Mesendoderm (in vitro differentiated cells): ENCODE results near the gene TADA2A.

Experiments used
- DNase-seq: peaks from one replicate; pipeline ENCODE4 v3.0.0; 2013
- H2AK5ac ChIP-seq: 2 replicates; pipeline ENCODE4 v1.6.1; 2013; ENCODE audit warnings: low read length, inconsistent platforms
- H2BK120ac ChIP-seq: 2 replicates; pipeline ENCODE4 v1.6.1; 2013; ENCODE audit warnings: low read depth, mild to moderate bottlenecking, low read length, moderate library complexity, mixed read lengths
- H2BK15ac ChIP-seq: replicated peaks from 2 replicates; pipeline ENCODE4 v1.6.1; 2013; ENCODE audit warnings: low read depth, mild to moderate bottlenecking, moderate library complexity
- H2BK5ac ChIP-seq: 2 replicates; pipeline ENCODE4 v1.6.1; 2013; ENCODE audit warnings: low read length, inconsistent platforms
- H3K18ac ChIP-seq: 2 replicates; pipeline ENCODE4 v1.6.1; 2013; ENCODE audit warnings: mild to moderate bottlenecking, low read length, mixed read lengths
- H3K23ac ChIP-seq: one replicate; pipeline ENCODE4 v1.6.1; 2013; ENCODE audit warnings: low read length
- H3K27ac ChIP-seq: 2 replicates; pipeline ENCODE4 v1.5.1; 2013; ENCODE audit warnings: low read depth, mild to moderate bottlenecking, inconsistent platforms, low read length, moderate library complexity
- H3K27me3 ChIP-seq: 2 replicates; pipeline ENCODE4 v1.6.1; 2013; ENCODE audit warnings: low read length, control low read depth, mild to moderate bottlenecking, inconsistent platforms; ENCODE audit not compliant: insufficient read depth, poor library complexity
- H3K36me3 ChIP-seq: 2 replicates; pipeline ENCODE4 v1.6.1; 2013; ENCODE audit warnings: low read length, inconsistent platforms; ENCODE audit not compliant: control insufficient read depth, insufficient read depth
- H3K4ac ChIP-seq: one replicate; pipeline ENCODE4 v1.6.1; 2013; ENCODE audit warnings: low read depth, mild to moderate bottlenecking, low read length, moderate library complexity
- H3K4me1 ChIP-seq: 2 replicates; pipeline ENCODE4 v1.6.1; 2013; ENCODE audit warnings: low read depth, low read length, inconsistent platforms; ENCODE audit not compliant: control insufficient read depth
- H3K4me2 ChIP-seq: 2 replicates; pipeline ENCODE4 v1.6.1; 2013; ENCODE audit warnings: low read length
- H3K4me3 ChIP-seq: 2 replicates; pipeline ENCODE4 v1.5.1; 2013; ENCODE audit warnings: mild to moderate bottlenecking, low read length
- H3K56ac ChIP-seq: one replicate; pipeline ENCODE4 v1.6.1; 2013; ENCODE audit warnings: low read length
- H3K79me1 ChIP-seq: 2 replicates; pipeline ENCODE4 v1.6.1; 2013; ENCODE audit warnings: low read length, inconsistent platforms
- H3K79me2 ChIP-seq: 2 replicates; pipeline ENCODE4 v1.6.1; 2013; ENCODE audit warnings: mild to moderate bottlenecking, low read length; ENCODE audit not compliant: control insufficient read depth, insufficient read depth
- H3K9ac ChIP-seq: 2 replicates; pipeline ENCODE4 v1.6.1; 2013; ENCODE audit warnings: low read length, inconsistent platforms
- H4K5ac ChIP-seq: one replicate; pipeline ENCODE4 v1.6.1; 2013; ENCODE audit warnings: low read length
- H4K8ac ChIP-seq: one replicate; pipeline ENCODE4 v1.6.1; 2013; ENCODE audit warnings: low read depth, mild to moderate bottlenecking, control low read depth, low read length, moderate library complexity
- WGBS: extraction: QIAGEN DNeasy Blood & Tissue Kit; methylation state at CpG from one replicate; pipeline ENCODE4 v1.1.7; 2013; ENCODE audit warnings: low lambda C conversion rate, missing lambda C conversion rate; ENCODE audit not compliant: insufficient coverage; ENCODE audit errors: extremely low coverage; 5-methylcytosine and 5-hydroxymethylcytosine counted together

TADA2A gene

DNA sequence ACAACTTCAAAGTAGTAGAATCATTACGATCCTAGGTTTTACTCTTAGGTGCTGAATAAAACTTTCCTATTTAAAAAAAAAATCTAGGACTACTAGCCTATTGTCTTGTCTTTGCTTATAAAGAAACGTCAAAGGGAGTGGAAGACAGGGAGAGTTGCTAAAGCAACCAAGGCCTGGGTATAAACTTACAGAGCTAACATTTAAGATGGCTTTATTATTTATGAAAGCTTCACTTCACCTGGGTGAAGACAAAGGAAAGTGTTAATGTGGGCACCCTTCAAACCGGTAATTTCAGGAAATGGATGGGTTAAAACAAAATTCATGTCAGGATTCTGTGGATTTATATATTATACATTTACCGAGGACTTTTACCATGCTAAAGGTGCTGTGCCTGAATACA lies 85.5 kb downstream of the TADA2A start:
- Histone ChIP-seq H3K4me2 (no peak overlapping the region), H3K36me3 (no peaks in the 10 kb centered on the region), H3K4me1 (peaks cover 5% of the 10 kb centered on the region), H3K4ac (no peak overlapping the region), H3K27me3 (no peaks in the 10 kb centered on the region), H3K27ac (no peak overlapping the region), H3K23ac (no peak overlapping the region), H4K5ac (no peak overlapping the region), H2BK120ac (no peak overlapping the region), H3K9ac (no peak overlapping the region), H3K79me1 (peaks cover 4% of the 10 kb centered on the region), H2BK5ac (no peak overlapping the region), H2BK15ac (no peak overlapping the region), H3K56ac (no peak overlapping the region), H3K18ac (no peak overlapping the region), H2AK5ac (no peak overlapping the region), H3K79me2 (peaks cover 5% of the 10 kb centered on the region), H4K8ac (no peak overlapping the region), H3K4me3 (no peak overlapping the region)
- DNase-seq = no peak
- WGBS = no CpG with 5 or more reads among the region's 4 CpGs

DNA sequence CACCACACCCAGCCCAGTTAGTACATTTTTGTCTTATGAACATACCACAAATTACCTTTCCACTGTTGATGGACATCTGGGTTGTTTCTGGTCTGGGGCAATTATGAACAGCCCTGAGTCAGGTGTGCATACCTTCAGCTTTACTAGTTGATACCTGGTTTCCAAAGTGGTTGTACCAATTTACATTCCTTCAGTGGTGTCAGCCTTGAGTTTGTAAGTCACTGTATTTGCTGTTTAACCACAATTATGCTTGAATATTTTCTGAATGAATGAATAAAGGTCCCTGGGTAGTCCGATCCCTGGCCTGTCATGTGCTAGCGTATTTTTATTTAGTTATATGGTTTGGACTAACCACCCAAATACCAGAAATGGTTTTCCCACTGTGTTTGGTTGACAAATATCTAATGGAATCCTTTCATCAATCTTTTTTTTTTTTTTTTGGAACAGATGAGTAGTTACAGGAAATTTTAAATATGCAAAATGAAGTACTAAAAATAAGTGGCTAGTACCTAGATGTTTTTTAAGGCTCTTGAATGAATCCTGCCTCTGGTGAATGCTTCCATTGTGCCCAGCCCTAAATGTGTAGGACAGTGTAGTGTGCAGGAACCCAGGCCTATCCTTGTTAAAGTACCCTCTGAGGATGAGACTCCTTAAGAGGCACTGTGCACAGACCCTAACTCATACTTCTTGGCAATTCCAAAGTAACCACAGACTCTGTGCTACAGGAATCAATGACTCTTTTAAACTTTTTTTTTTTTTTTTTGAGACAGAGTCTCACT lies 86.8 kb downstream of the TADA2A start:
- no peak overlapping the region for H4K5ac ChIP-seq
- H2BK15ac ChIP-seq = no peak overlapping the region
- no peak overlapping the region for H3K4me3 ChIP-seq
- H3K23ac ChIP-seq = no peak overlapping the region
- H3K27ac ChIP-seq = no peak overlapping the region
- H4K8ac ChIP-seq = no peak overlapping the region
- no peak overlapping the region for H3K18ac ChIP-seq
- peaks cover 5% of the 10 kb centered on the region for H3K4me1 ChIP-seq
- no peaks in the 10 kb centered on the region for H3K27me3 ChIP-seq
- no peak overlapping the region for H2BK120ac ChIP-seq
- H3K56ac ChIP-seq = no peak overlapping the region
- peaks cover 4% of the 10 kb centered on the region for H3K79me1 ChIP-seq
- WGBS = no CpG with 5 or more reads among the region's 2 CpGs
- H2AK5ac ChIP-seq = no peak overlapping the region
- peaks cover 5% of the 10 kb centered on the region for H3K79me2 ChIP-seq
- no peak overlapping the region for H3K4ac ChIP-seq
- DNase-seq = no peak
- H3K36me3 ChIP-seq = no peaks in the 10 kb centered on the region
- H2BK5ac ChIP-seq = no peak overlapping the region
- no peak overlapping the region for H3K9ac ChIP-seq
- no peak overlapping the region for H3K4me2 ChIP-seq

DNA sequence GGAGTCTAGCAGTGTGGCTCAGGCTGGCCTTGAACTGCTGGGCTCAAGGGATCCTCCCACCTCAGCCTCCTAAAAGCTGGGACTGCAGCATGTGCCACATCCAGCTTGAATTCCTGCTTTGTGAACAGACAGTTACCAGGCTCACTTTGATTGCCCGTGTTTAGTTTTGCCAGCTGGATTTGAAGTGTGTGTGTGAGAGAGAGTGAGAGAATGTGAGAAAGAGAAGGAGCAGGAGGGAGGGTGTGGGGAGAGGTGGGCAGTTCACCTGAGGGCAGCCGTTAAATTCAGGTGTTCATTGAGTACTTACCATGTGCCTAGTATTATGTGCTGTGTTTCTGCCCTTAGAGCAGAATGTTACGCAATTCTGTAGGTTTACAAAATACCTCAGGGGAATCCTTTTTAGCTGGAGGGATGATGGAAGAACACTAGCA lies 87.7 kb downstream of the TADA2A start:
- no peaks in the 10 kb centered on the region for H3K36me3 ChIP-seq
- H3K4me3 ChIP-seq = no peak overlapping the region
- no peak overlapping the region for H3K9ac ChIP-seq
- no peak overlapping the region for H4K5ac ChIP-seq
- H2BK15ac ChIP-seq = no peak overlapping the region
- no peak overlapping the region for H3K4me2 ChIP-seq
- WGBS = no CpG with 5 or more reads among the region's 3 CpGs
- DNase-seq = no peak
- peaks cover 5% of the 10 kb centered on the region for H3K79me2 ChIP-seq
- H3K23ac ChIP-seq = no peak overlapping the region
- no peak overlapping the region for H2BK120ac ChIP-seq
- peaks cover 4% of the 10 kb centered on the region for H3K79me1 ChIP-seq
- H3K4ac ChIP-seq = no peak overlapping the region
- no peak overlapping the region for H3K27ac ChIP-seq
- H3K27me3 ChIP-seq = no peaks in the 10 kb centered on the region
- no peak overlapping the region for H3K18ac ChIP-seq
- H2BK5ac ChIP-seq = no peak overlapping the region
- no peak overlapping the region for H3K56ac ChIP-seq
- no peak overlapping the region for H2AK5ac ChIP-seq
- peaks cover 5% of the 10 kb centered on the region for H3K4me1 ChIP-seq
- no peak overlapping the region for H4K8ac ChIP-seq

DNA sequence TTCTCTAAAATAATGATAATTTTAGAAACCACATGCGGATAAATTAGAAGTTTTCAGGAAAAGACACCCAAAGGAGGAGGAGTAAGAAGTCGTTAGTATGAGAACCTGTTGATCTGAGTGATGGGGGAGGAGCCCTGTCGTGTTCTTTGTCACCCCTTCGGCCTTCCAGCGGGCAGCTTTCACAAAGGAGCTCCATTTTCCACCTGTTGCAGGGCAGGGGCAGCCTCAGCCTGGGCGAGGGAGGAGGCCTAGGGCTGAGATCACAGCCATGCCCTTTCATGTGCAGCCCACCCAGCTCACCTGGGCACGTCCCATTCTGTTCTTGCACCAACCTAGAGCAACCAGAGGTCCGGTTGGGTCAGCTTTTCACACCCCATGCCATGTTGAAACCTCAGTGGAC lies 88.3 kb downstream of the TADA2A start:
- Histone ChIP-seq H2BK120ac (no peak overlapping the region), H3K27me3 (no peaks in the 10 kb centered on the region), H2BK5ac (no peak overlapping the region), H3K9ac (no peak overlapping the region), H2BK15ac (no peak overlapping the region), H3K4ac (no peak overlapping the region), H3K4me1 (peaks cover 5% of the 10 kb centered on the region), H4K5ac (no peak overlapping the region), H3K23ac (no peak overlapping the region), H4K8ac (no peak overlapping the region), H3K79me1 (peaks cover 4% of the 10 kb centered on the region), H3K36me3 (no peaks in the 10 kb centered on the region), H3K4me2 (no peak overlapping the region), H3K27ac (no peak overlapping the region), H3K18ac (no peak overlapping the region), H3K56ac (peak overlapping the region; percentile 42), H3K79me2 (peaks cover 5% of the 10 kb centered on the region), H2AK5ac (no peak overlapping the region), H3K4me3 (no peak overlapping the region)
- no CpG with 5 or more reads among the region's 8 CpGs for WGBS
- DNase-seq = no peak

DNA sequence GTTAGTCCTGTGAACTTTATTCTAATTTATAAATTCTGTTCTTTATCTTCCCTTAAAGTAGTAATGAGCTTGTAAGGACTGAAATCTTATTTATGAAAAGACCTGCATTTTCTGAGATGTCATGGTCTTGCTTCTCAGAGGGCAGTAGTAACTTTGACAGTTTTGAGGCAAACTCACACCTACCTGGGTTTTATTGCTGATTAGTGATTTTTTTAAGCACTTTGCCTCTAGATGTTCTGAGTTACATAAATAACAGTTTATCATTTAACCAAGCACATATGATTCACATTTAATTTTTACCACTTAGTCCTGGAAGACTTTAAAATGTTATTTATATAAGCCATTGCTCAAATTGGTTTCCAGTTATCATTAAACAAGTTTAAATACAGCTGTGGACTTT lies 93.7 kb downstream of the TADA2A start:
- no peak overlapping the region for H3K4me2 ChIP-seq
- H2BK120ac ChIP-seq = no peak overlapping the region
- H3K56ac ChIP-seq = no peak overlapping the region
- H3K79me2 ChIP-seq = no peaks in the 10 kb centered on the region
- H3K18ac ChIP-seq = no peak overlapping the region
- no peak overlapping the region for H3K9ac ChIP-seq
- no peak overlapping the region for H4K5ac ChIP-seq
- no peak overlapping the region for H4K8ac ChIP-seq
- H3K4ac ChIP-seq = no peak overlapping the region
- no peak overlapping the region for H2BK15ac ChIP-seq
- H3K79me1 ChIP-seq = no peaks in the 10 kb centered on the region
- no peak overlapping the region for H2AK5ac ChIP-seq
- H3K23ac ChIP-seq = no peak overlapping the region
- H3K4me3 ChIP-seq = no peak overlapping the region
- no peaks in the 10 kb centered on the region for H3K4me1 ChIP-seq
- H3K27me3 ChIP-seq = no peaks in the 10 kb centered on the region
- no peaks in the 10 kb centered on the region for H3K36me3 ChIP-seq
- no peak overlapping the region for H3K27ac ChIP-seq
- H2BK5ac ChIP-seq = no peak overlapping the region
- no peak for DNase-seq
